ENCODE results near the gene ALDH7A1.

ALDH7A1 gene

DNA sequence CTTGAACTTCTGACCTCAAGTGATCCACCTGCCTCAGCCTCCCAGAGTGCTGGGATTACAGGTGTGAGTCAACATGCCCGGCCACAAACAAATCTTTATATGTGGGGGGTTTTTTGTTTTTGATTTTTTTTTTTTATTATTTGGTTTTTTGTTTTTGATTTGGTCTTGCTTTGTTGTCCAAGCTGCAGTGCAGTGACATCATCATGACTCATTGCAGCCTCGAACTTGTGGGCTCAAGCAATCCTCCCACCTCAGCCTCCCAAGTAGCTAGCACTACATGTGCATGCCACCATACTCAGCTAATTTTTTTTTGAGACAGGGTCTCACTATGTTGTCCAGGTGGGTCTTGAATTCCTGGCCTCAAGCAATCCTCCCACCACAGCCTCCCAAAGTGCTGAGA is 42.4 kb downstream of the ALDH7A1 start:
- no peaks in the 10 kb centered on the region for H3K4me1 Mint-ChIP-seq
- TF ChIP-seq, protein P1, sequence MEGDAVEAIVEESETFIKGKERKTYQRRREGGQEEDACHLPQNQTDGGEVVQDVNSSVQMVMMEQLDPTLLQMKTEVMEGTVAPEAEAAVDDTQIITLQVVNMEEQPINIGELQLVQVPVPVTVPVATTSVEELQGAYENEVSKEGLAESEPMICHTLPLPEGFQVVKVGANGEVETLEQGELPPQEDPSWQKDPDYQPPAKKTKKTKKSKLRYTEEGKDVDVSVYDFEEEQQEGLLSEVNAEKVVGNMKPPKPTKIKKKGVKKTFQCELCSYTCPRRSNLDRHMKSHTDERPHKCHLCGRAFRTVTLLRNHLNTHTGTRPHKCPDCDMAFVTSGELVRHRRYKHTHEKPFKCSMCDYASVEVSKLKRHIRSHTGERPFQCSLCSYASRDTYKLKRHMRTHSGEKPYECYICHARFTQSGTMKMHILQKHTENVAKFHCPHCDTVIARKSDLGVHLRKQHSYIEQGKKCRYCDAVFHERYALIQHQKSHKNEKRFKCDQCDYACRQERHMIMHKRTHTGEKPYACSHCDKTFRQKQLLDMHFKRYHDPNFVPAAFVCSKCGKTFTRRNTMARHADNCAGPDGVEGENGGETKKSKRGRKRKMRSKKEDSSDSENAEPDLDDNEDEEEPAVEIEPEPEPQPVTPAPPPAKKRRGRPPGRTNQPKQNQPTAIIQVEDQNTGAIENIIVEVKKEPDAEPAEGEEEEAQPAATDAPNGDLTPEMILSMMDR (IDR thresholded peaks at IDR 0.05) = no peak
- H3K27ac Mint-ChIP-seq = no peak overlapping the region
- no peak for DNase-seq
- peaks cover 67% of the 10 kb centered on the region for H3K36me3 Mint-ChIP-seq (ENCODE audit: low read depth)
- no peak overlapping the region for H3K4me3 Mint-ChIP-seq
- H3K27me3 Mint-ChIP-seq (ENCODE audit: low read depth, poor library complexity) = no peaks in the 10 kb centered on the region
- H3K9me3 Mint-ChIP-seq = no peaks in the 10 kb centered on the region

DNA sequence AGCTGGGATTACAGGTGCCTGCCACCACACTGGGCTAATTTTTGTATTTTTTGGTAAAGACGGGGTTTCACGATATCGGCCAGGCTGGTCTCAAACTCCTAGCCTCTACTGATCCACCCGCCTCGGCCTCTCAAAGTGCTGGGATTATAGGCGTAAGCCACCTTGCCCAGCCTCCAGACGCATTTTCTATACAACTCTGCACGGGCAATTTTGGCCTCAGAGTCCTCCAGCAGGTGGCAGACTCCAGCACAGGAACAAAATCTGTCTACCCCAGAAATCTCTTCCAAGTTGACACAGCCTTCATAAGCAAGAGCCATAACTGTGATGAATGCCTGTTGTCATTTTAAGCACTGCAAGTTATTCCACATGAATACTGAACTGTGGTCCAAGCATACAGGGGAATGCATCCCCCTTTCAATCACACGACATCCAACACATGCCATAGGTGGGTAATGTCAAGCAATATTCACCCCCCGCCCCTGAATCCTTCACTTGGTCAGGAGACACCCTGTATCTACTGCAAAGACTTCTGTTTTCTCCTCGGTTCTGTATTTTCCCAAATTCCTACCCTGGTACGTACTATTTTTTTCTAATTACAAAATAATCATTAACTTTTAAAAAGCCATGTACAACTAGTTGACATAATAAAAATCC is 50.8 kb downstream of the ALDH7A1 start:
- Mint-ChIP-seq H3K4me3 (no peak overlapping the region), H3K36me3 (ENCODE audit: low read depth) (peaks cover 27% of the 10 kb centered on the region), H3K27me3 (ENCODE audit: low read depth, poor library complexity) (no peaks in the 10 kb centered on the region), H3K9me3 (no peaks in the 10 kb centered on the region), H3K27ac (no peak overlapping the region), H3K4me1 (peaks cover 9% of the 10 kb centered on the region)
- DNase-seq = peak; percentile 19
- TF ChIP-seq, protein P1 (IDR thresholded peaks at IDR 0.05) = peak; percentile 43

DNA sequence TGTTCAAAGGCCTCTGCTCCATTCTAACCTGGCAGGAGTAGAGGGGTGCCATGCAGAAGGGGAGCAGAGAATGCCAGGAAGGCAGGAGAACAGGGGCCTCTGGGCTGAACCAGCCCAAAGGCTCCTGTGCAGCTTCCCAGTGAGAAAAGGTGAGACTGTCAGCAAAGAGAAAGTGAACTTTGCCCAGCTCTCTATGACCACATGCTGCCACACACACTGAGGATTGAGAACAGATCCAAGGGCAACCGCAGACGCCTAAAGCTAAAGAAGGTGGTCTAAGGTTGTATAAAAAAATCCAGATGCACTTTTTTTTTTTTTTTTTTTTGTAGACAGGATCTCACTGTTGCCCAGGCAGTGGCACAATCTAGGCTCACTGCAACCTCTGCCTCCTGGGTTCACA is 51.4 kb downstream of the ALDH7A1 start:
- Mint-ChIP-seq H3K27me3 (ENCODE audit: low read depth, poor library complexity) (no peaks in the 10 kb centered on the region), H3K4me3 (no peak overlapping the region), H3K36me3 (ENCODE audit: low read depth) (peaks cover 27% of the 10 kb centered on the region), H3K4me1 (peaks cover 14% of the 10 kb centered on the region), H3K9me3 (no peaks in the 10 kb centered on the region), H3K27ac (peak overlapping the region; percentile 24)
- TF ChIP-seq, protein P1 (IDR thresholded peaks at IDR 0.05) = no peak
- no peak for DNase-seq

DNA sequence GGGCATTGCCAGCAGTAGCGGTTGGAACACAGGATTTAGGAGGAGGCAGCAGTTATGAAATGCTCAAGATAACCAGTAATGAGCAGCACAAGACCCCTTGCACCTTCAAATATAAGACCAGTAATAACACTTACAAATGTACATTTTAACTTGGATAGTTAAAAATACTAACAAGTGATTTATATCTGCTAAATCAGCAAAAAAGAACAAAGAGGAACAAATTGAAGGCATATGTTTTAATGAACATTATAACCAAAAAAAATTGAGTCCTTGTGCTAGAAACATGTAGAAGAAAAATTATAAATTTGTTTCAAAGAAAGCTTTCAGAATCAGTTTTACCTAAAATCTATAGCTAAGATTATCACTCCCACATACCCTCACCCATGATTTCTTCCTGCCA is 52.0 kb downstream of the ALDH7A1 start:
- Mint-ChIP-seq H3K27ac (peak overlapping the region; percentile 78), H3K4me3 (no peak overlapping the region), H3K36me3 (ENCODE audit: low read depth) (peaks cover 27% of the 10 kb centered on the region), H3K4me1 (peaks cover 21% of the 10 kb centered on the region), H3K9me3 (no peaks in the 10 kb centered on the region), H3K27me3 (ENCODE audit: low read depth, poor library complexity) (no peaks in the 10 kb centered on the region)
- DNase-seq = no peak
- TF ChIP-seq, protein P1 (IDR thresholded peaks at IDR 0.05) = no peak

DNA sequence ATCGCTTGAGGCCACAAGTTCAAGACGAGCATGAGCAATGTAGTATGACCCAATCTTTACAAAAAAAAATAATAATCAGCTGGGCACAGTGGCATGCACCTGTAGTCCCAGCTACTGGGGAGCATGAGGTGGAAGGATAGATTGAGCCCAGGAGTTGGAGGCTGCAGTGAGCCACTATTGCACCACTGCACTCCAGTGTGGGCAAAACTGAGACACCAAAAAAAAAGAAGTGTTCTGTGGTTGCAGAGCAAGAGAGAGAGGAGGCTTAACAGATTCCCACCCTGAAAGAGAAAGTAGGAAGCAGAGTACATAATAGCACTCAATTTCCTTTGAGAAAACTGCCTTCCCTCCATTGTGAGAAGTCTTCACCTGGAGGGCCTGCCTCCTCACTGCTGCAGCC is 52.6 kb downstream of the ALDH7A1 start:
- Mint-ChIP-seq H3K27me3 (ENCODE audit: low read depth, poor library complexity) (no peaks in the 10 kb centered on the region), H3K27ac (peak overlapping the region; percentile 78), H3K4me1 (peaks cover 23% of the 10 kb centered on the region), H3K9me3 (no peaks in the 10 kb centered on the region), H3K4me3 (no peak overlapping the region), H3K36me3 (ENCODE audit: low read depth) (peaks cover 28% of the 10 kb centered on the region)
- TF ChIP-seq, protein P1 (IDR thresholded peaks at IDR 0.05) = no peak
- DNase-seq = no peak

DNA sequence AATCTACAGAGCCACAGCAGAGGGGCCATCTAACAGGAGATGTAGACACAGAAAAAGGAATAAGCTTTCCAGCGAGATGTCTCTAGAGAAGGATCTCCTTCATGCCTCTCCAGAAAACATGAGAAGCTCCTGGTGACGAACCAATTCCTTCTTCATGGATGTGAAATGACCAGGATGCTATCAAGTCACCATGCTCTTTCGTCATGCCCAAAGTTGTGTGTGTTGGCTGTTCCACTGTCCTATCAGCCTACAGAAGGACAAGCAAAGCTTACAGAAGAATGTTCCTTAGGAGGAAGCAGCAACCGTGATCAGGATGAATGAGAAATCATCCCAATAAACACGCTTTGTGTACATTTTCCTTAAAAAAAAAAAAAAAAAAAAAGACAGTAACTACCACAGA is 54.4 kb downstream of the ALDH7A1 start:
- Mint-ChIP-seq H3K27ac (peak overlapping the region; percentile 59), H3K4me3 (no peak overlapping the region)

More for the DNA sequence above, 54.4 kb downstream of the ALDH7A1 start:
- Mint-ChIP-seq H3K27me3 (ENCODE audit: low read depth, poor library complexity) (no peaks in the 10 kb centered on the region), H3K4me1 (peaks cover 27% of the 10 kb centered on the region), H3K36me3 (ENCODE audit: low read depth) (peaks cover 15% of the 10 kb centered on the region), H3K9me3 (peaks cover 4% of the 10 kb centered on the region)
- TF ChIP-seq, protein P1 (IDR thresholded peaks at IDR 0.05) = no peak
- no peak for DNase-seq
